Measurements from ENCODE around the gene TAC3. TPM values are rescaled to one million over a fixed set of nuclear protein-coding genes. Genes with fewer than 3 reads are reported as not detected.

The TAC3 gene
- total RNA-seq (2014; rRNA removed) (not detected in 2 replicates), Bru-seq, nascent RNA (percentile 8 among the genes with signal in this experiment), BruChase-seq, experiment 1, labeled RNA remaining after a 6-hour chase (percentile 29 among the genes with signal in this experiment), BruChase-seq, experiment 2, labeled RNA remaining after a 2-hour chase (percentile 22 among the genes with signal in this experiment)
- long read RNA-seq, result 0 reads

GRCh38 chr12:57016348-57016747, at the start of gene TAC3:
Gene TAC3, minus strand, starts transcription at chr12:57016529. Its CDS starts 732 bp downstream, at chr12:57015797.
- no peak within 1 kb of the TSS for H3K9ac ChIP-seq (ENCODE audit: low read length)
- POLR2A ChIA-PET (ENCODE audit: unreplicated experiment), result no interaction called here

GRCh38 chr12:57063991-57064685, 47.8 kb upstream of the TAC3 start:
- TF ChIP-seq EZH2 (IDR thresholded peaks at IDR 0.05; ENCODE audit: low read length, unreplicated experiment), result no peak
- TF ChIP-seq EZH2phosphoT487 (IDR thresholded peaks at IDR 0.05; ENCODE audit: borderline replicate concordance, low read length), result no peak
- no peak for TF ChIP-seq CTCF (conservative IDR thresholded peaks at IDR 0.05; ENCODE audit: low read depth, low read length)
- Histone ChIP-seq H3K4me3 (ENCODE audit: low read length) (no peak overlapping the region), H3K79me2 (ENCODE audit: low read length) (no peaks in the 10 kb centered on the region), H3K9me3 (ENCODE audit: low read length) (no peaks in the 10 kb centered on the region), H3K36me3 (ENCODE audit: low read depth, low read length) (peaks cover 37% of the 10 kb centered on the region), H2AFZ (ENCODE audit: low read length) (no peak overlapping the region), H3K4me1 (ENCODE audit: insufficient read depth, low read length) (no peaks in the 10 kb centered on the region), H3F3A (ENCODE audit: low read length, unreplicated experiment) (no peaks in the 10 kb centered on the region), H3K9me2 (replicated peaks; ENCODE audit: low read length) (no peaks in the 10 kb centered on the region), H3K27ac (ENCODE audit: low read length) (no peak overlapping the region), H4K20me1 (ENCODE audit: low read length) (no peaks in the 10 kb centered on the region), H3K27me3 (ENCODE audit: low read length) (no peaks in the 10 kb centered on the region), H3K4me2 (ENCODE audit: low read length) (no peak overlapping the region), H3K9ac (ENCODE audit: low read length) (no peak overlapping the region)
- no TSS peak for BruUV-seq (replicated peaks)
- ChIA-PET POLR2A (ENCODE audit: unreplicated experiment) (no interaction called here), CTCF (no interaction called here)
- ATAC-seq, result no peak
- DNase-seq, result no peak
- intact Hi-C loops (cut with micrococcal nuclease), result no loop called here

More at GRCh38 chr12:57016348-57016747, at the start of gene TAC3:
- no peaks in the 10 kb centered on the region for H3K79me2 ChIP-seq (ENCODE audit: low read length)
- intact Hi-C loops (cut with micrococcal nuclease), result no loop called here
- H2AFZ ChIP-seq (ENCODE audit: low read length), result no peak within 1 kb of the TSS
- no peaks in the 10 kb centered on the region for H3F3A ChIP-seq (ENCODE audit: low read length, unreplicated experiment)
- H4K20me1 ChIP-seq (ENCODE audit: low read length), result no peaks in the 10 kb centered on the region
- no peak for TF ChIP-seq CTCF (conservative IDR thresholded peaks at IDR 0.05; ENCODE audit: low read depth, low read length)
- H3K4me1 ChIP-seq (ENCODE audit: insufficient read depth, low read length), result peaks cover 7% of the 10 kb centered on the region
- no TSS peak for BruUV-seq (replicated peaks)
- ATAC-seq (no peak), DNase-seq (no peak)
- H3K4me3 ChIP-seq (ENCODE audit: low read length), result no peak within 1 kb of the TSS
- H3K27ac ChIP-seq (ENCODE audit: low read length), result no peak within 1 kb of the TSS
- no peaks in the 10 kb centered on the region for H3K36me3 ChIP-seq (ENCODE audit: low read depth, low read length)
- H3K4me2 ChIP-seq (ENCODE audit: low read length), result no peak within 1 kb of the TSS
- peaks cover 35% of the 10 kb centered on the region for H3K27me3 ChIP-seq (ENCODE audit: low read length)
- CTCF ChIA-PET, result interaction anchor here (0.7 kb wide), 1 partner anchor 95 kb away, joined by 6 read pairs; the partner anchor contains the start of gene STAT6
- no peaks in the 10 kb centered on the region for H3K9me2 ChIP-seq (replicated peaks; ENCODE audit: low read length)
- no peaks in the 10 kb centered on the region for H3K9me3 ChIP-seq (ENCODE audit: low read length)

- Histone ChIP-seq H3K27me3 (ENCODE audit: low read length) (no peaks in the 10 kb centered on the region), H3K9me2 (replicated peaks; ENCODE audit: low read length) (no peaks in the 10 kb centered on the region), H3K9me3 (ENCODE audit: low read length) (no peaks in the 10 kb centered on the region), H3K36me3 (ENCODE audit: low read depth, low read length) (peaks cover 44% of the 10 kb centered on the region), H3K4me1 (ENCODE audit: insufficient read depth, low read length) (no peaks in the 10 kb centered on the region), H2AFZ (ENCODE audit: low read length) (no peak overlapping the region), H3K4me3 (ENCODE audit: low read length) (no peak overlapping the region), H3K4me2 (ENCODE audit: low read length) (no peak overlapping the region), H3K27ac (ENCODE audit: low read length) (no peak overlapping the region), H3F3A (ENCODE audit: low read length, unreplicated experiment) (no peaks in the 10 kb centered on the region), H3K79me2 (ENCODE audit: low read length) (no peaks in the 10 kb centered on the region), H3K9ac (ENCODE audit: low read length) (no peak overlapping the region), H4K20me1 (ENCODE audit: low read length) (no peaks in the 10 kb centered on the region)
- intact Hi-C loops (cut with micrococcal nuclease), result no loop called here
- BruUV-seq (replicated peaks), result no TSS peak
- no peak for DNase-seq
- no peak for ATAC-seq
- ChIA-PET POLR2A (ENCODE audit: unreplicated experiment) (no interaction called here), CTCF (no interaction called here)
- no peak for TF ChIP-seq EZH2 (IDR thresholded peaks at IDR 0.05; ENCODE audit: low read length, unreplicated experiment)
- TF ChIP-seq EZH2phosphoT487 (IDR thresholded peaks at IDR 0.05; ENCODE audit: borderline replicate concordance, low read length), result no peak
- no peak for TF ChIP-seq CTCF (conservative IDR thresholded peaks at IDR 0.05; ENCODE audit: low read depth, low read length)
These were observed 42.1 kb upstream of the TAC3 start for GRCh38 chr12:57058454-57058853.
